ENCODE results near the gene AARS1. TPM values are rescaled to one million over a fixed set of nuclear protein-coding genes. Genes with fewer than 3 reads are reported as not detected.

Gene AARS1
- total RNA-seq: 108 and 114 TPM in 2 replicates

GRCh38 chr16:70289229-70290094, at the start of gene AARS1:
TSS of gene AARS1 (minus strand) at chr16:70289506. CDS start at chr16:70282763, 6,743 bp downstream.

DNA sequence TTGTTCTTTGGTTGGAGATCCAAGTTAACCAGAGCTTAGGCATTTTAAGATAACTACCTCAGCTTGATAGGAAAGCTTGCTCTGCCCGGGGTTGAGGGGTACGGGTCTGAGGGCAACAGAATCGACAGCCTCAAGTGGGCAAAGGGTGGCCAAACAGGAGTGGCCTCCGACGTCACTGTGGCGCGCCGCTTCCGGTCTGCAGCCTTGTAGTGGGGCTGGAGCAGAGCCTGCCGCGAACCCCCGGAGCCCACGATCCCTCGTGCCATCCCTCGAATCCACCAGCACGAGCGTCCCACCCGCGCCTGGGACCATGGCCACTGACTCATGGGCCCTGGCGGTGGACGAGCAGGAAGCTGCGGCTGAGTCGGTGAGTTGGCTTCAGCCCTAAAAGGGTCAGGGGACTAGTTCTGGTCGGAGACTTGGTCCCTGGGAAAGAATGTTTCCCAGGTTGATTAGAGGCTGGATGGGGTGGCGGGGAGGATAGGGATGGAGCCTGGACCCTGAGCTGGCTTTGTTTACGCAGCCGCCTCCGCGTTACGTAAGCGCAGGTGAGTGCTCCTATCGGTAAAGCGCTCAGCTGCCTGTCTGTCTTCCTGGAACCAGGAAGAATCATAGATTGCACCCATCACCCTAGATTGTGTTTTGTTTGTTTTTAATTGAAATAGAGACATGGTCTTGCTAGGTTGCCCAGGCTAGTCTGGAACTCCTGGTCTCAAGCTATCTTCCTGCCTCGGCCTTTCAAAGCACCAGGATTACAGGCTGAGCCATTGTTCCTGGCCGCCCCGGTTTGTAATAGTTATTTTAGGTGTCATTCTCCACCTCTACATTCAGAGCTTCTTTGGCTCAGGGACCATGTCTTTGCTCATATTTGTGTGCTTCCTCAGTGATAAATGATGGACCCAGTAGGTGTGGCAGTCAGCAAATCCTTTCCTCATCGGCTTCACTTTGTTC, 10.0 kb upstream of the AARS1 start, which contains the start of gene DDX19B:
Gene DDX19B (plus strand): TSS at position 199 of the 951 bp plus-strand sequence. CDS start 112 bp downstream, at position 311.

GRCh38 chr16:70251629-70252354, 37.5 kb downstream of the AARS1 start, which contains the start of gene EXOSC6:
TSS of gene EXOSC6 (minus strand) at chr16:70251940. CDS start at chr16:70251900, 40 bp downstream.

Other genes starting within 250 kb of the AARS1 start
- 12.8 and 17.1 TPM in 2 replicates for gene PDPR, start 175.2 kb downstream of the AARS1 start, total RNA-seq
- gene CLEC18C, start 115.7 kb downstream of the AARS1 start, total RNA-seq: not detected in 2 replicates
- 31.9 and 32.5 TPM in 2 replicates for gene EXOSC6, start 37.6 kb downstream of the AARS1 start, total RNA-seq
- gene DDX19B, start 9.7 kb upstream of the AARS1 start, total RNA-seq: 34.8 and 39.2 TPM in 2 replicates
- gene DDX19A, start 57.4 kb upstream of the AARS1 start, total RNA-seq: 41.3 and 45.8 TPM in 2 replicates
- 32.1 and 33.0 TPM in 2 replicates for gene ST3GAL2, start 149.6 kb upstream of the AARS1 start, total RNA-seq
- gene FCSK, start 165.1 kb upstream of the AARS1 start, total RNA-seq: 13.7 and 15.0 TPM in 2 replicates
- 39.5 and 39.6 TPM in 2 replicates for gene COG4, start 234.0 kb upstream of the AARS1 start, total RNA-seq
- gene SF3B3, start 234.3 kb upstream of the AARS1 start, total RNA-seq: 103 and 167 TPM in 2 replicates

Measured in mammary microvascular endothelial cell (primary cell).